GM12801 (cell line): ENCODE measurements around the gene CDC27.

Source experiments
- TF ChIP-seq, protein P1 (sequence below): IDR thresholded peaks from one replicate; pipeline ENCODE4 v1.5.1; 2011; ENCODE audit warnings: control low read depth; ENCODE audit not compliant: insufficient read length; ENCODE audit errors: extremely low read depth

CDC27 gene

DNA sequence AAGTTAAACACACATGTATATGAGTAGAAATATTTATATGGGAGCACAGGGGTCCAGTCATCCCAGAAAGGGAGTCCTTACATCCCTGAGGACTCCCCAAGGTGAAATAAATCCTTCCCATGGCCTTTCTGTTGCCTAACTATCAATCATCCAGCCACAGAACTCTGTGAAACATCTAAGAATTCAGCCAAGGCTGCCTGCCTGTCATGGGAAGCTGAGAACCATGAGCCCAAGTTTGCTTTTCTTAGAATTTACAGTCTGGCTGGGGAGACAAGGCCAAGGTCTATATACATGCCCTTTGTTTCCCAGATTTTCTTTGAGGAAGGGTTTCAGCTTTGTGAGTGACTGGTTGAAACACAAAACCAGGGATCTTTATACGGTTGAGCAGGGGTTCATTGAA is 35.9 kb upstream of the CDC27 start:
- TF ChIP-seq, protein P1, sequence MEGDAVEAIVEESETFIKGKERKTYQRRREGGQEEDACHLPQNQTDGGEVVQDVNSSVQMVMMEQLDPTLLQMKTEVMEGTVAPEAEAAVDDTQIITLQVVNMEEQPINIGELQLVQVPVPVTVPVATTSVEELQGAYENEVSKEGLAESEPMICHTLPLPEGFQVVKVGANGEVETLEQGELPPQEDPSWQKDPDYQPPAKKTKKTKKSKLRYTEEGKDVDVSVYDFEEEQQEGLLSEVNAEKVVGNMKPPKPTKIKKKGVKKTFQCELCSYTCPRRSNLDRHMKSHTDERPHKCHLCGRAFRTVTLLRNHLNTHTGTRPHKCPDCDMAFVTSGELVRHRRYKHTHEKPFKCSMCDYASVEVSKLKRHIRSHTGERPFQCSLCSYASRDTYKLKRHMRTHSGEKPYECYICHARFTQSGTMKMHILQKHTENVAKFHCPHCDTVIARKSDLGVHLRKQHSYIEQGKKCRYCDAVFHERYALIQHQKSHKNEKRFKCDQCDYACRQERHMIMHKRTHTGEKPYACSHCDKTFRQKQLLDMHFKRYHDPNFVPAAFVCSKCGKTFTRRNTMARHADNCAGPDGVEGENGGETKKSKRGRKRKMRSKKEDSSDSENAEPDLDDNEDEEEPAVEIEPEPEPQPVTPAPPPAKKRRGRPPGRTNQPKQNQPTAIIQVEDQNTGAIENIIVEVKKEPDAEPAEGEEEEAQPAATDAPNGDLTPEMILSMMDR = no peak

DNA sequence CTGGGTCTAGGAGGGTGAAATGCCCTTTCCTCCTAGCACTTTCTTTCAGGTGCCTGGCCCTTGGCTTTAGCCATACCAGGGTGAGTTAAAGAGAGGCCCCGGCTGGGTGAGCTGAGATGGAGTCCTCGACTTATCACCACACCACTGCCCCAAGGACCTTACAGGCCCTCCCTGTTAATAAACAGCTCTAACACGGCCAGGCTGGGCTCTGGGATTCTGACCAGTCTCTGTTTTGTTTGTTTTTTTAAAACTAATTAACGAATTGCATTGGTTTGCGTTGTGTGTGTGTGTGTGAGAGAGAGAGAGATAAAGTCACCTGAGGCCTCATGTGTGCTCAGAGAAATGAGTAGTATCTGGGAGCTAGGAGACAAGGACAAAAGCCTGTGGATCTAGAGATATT is 34.4 kb upstream of the CDC27 start:
- TF ChIP-seq, protein P1 = no peak

DNA sequence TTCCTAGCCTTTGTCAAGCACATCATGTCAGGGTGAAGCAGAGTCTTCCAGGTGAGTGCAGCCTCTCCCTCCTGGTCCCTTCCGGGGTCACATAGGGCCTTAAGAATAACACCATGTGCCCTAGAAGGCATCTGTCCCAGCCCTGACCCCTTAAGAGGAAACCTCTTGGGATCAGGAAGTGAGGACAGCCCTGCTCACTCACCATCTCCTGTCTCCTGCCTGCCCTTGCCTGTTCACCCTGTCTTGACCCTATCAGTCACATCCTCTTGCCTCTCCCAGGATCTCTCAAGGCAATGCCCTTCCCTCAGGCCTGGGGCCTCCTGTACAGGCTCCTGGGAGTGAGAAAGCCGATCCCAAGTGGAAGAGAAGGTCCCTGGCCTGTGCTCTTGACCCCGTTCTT is 33.9 kb upstream of the CDC27 start:
- TF ChIP-seq, protein P1 = no peak

DNA sequence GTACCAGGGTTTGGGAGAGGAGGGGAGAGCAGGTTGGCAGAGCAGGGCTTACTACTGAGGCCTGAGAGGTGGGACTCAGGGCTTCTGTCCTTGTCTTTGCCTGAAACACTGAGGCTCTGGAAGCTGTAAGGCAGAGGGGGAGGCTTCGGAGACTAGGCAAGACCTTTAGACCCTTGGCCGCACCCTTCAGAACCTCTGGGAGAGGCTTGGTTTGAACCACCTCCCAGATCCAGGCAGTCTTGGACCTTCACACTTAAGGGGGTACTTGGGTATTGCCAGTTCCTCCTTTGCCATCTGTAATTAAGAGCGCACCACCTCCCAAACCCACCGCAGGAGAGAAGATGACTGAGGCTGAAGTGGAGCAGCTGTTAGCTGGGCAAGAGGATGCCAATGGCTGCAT is 33.0 kb upstream of the CDC27 start:
- TF ChIP-seq, protein P1 = no peak

DNA sequence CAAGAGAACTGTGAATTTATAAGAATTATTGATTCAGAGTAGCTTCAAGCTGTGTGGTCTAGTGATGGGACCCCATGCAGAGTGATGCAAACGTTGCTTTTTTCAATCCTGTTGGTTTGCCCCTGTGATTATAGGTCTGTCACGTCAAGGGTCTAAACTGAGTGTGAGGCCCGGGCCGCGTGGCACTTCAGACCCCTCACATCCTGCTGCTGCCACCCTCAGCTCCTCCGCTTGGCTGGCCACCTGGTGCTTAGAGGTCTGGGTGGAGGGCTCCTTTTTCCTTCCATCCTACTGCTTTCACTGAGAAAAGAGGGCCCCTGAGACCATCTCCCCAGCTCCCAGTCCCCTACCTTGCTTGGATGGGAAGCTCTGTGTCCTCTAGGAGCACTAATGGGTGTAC is 32.1 kb upstream of the CDC27 start:
- TF ChIP-seq, protein P1 = no peak

DNA sequence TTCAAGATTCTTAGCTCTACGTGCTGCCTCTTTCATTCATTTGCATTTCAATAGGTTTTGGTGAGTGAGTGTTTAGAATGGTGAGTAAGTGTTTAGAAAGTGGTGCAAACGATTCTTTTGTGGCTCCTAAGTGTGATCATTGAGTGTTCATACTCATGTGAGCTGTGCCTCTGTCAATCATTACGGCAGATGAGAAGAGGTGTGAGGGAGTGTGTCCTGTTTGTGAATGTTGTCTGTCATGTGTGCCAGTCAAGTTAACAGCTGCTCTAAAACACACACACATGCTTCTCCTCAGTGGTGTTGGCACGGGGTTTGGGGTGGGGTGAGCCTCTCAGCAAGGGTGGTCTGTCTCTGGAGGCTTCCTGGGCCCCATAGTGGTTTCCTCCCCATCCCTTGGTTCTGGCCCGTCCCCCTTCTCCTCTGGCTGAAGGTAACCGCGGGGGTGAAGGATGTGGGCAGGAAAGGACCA is 31.5 kb upstream of the CDC27 start:
- TF ChIP-seq, protein P1 = no peak

DNA sequence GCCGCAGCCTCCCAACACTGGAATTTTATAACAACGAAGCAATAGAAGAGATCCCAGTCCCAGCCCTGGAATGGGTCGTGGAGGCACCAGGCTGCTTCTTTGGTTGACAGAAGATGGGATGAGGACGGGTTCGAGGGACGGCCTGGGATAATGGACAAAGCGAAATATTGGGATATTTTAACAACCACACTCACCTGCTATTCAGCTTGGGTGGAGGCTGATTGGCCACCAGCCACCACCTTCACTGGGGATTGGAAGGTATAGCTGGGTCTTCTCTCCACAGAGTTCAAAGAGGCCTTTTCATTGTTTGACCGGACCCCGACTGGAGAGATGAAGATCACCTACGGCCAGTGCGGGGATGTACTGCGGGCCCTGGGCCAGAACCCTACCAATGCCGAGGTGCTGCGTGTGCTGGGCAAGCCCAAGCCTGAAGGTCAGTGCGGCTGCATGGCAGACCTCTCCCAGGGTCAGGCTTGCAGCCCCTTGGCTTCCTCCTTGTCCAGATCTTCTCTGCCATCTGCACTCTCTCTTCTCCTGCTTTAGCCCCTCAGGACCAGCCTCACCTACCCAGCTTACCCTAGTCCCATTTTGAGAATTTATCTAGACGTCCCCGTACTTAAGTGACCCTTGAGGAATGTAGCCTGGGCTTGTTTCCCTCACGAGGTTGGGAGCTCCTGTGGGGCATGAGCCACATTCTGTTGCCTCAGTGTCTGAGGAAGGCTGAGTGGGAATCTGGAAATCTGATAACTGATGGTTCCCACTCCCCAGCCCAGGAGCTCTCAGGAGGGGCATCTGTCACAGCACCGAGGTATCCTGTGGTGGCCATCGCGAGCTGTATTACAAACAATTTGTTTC is 30.8 kb upstream of the CDC27 start:
- TF ChIP-seq, protein P1 = no peak
